ENCODE data around the gene RNF144A.

Gene RNF144A

DNA sequence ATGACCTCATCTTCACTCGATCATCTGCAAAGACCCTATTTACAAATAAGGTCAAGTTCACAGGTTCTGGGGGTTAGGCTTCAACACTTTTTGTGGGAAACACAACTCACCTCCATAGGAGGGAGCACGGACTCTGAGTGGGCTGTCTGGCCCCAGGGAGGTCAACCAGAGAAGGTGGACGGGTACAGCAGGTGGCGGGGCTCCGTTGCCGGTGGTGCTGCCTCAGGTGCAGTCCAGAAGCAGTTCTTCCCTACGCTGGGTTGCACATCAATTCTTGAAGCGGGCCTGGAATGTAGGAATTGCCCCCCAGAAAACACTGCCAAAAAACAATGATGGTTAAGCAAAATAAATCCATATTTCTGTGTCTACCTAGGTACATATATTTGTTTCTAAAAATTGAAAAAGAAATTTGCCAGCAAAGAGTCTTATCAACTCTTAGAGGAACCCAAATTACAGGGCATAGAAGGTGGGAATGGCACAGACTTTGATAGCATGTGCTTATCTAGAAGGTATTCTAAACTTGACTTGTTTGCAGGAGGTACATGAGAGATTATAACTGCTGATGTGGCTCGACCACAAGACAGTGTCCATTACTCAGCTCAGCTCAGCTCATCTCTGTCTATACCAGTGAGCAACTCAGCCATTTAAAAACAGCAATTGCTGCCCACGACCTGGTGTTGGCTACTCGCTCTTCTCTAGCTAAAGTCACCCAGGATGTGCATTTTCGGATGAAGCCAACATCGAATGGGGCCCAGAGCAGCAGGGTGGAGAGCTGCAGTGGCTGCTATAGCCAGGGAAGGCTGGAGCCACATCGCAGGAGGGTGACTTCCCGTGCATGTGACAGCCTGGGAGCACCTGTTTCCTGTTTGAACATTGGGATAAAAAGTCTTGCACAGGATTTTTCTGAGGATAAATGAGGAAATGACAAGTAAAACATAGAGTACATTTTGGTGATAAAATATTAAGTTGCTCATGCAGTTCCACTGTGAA lies 128.7 kb downstream of the RNF144A start:
- TF ChIP-seq, protein P1, sequence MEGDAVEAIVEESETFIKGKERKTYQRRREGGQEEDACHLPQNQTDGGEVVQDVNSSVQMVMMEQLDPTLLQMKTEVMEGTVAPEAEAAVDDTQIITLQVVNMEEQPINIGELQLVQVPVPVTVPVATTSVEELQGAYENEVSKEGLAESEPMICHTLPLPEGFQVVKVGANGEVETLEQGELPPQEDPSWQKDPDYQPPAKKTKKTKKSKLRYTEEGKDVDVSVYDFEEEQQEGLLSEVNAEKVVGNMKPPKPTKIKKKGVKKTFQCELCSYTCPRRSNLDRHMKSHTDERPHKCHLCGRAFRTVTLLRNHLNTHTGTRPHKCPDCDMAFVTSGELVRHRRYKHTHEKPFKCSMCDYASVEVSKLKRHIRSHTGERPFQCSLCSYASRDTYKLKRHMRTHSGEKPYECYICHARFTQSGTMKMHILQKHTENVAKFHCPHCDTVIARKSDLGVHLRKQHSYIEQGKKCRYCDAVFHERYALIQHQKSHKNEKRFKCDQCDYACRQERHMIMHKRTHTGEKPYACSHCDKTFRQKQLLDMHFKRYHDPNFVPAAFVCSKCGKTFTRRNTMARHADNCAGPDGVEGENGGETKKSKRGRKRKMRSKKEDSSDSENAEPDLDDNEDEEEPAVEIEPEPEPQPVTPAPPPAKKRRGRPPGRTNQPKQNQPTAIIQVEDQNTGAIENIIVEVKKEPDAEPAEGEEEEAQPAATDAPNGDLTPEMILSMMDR (IDR thresholded peaks at IDR 0.05; ENCODE audit: low read depth, low read length) = no peak
- no peak for TF ChIP-seq MYC (IDR thresholded peaks at IDR 0.05; ENCODE audit: low read depth, low read length)
- TF ChIP-seq, protein P2, sequence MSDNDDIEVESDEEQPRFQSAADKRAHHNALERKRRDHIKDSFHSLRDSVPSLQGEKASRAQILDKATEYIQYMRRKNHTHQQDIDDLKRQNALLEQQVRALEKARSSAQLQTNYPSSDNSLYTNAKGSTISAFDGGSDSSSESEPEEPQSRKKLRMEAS (IDR thresholded peaks at IDR 0.05; ENCODE audit: low read depth, low read length) = no peak
- no peak for TF ChIP-seq POLR2A (IDR thresholded peaks at IDR 0.05; ENCODE audit: extremely low read depth, insufficient read length)
- DNase-seq (ENCODE audit: low read depth) = peak; percentile 11
- H3K4me3 ChIP-seq (ENCODE audit: low read depth, low read length) = no peak overlapping the region

DNA sequence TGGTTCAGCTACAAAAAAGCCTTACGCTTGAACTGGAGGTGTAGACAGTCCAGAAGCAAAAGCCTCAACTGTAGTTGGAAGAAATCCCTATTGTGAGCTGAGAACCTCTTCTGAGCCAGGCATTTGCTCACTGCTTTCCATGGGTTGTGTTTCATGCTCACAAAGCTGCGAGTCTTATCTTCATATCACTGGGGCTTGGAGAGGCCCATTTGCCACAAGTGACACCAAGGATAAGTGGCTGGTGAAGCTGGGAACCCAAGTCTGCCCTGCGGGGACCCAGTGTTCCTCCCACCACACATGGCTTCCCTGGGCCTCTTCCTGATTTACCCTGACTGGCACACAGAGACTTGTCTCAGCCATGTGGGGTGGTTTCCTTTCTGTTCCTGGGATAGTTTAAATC lies 130.4 kb downstream of the RNF144A start:
- no peak overlapping the region for H3K4me3 ChIP-seq (ENCODE audit: low read depth, low read length)
- TF ChIP-seq MYC (IDR thresholded peaks at IDR 0.05; ENCODE audit: low read depth, low read length) (no peak), POLR2A (IDR thresholded peaks at IDR 0.05; ENCODE audit: extremely low read depth, insufficient read length) (no peak)
- TF ChIP-seq, protein P2 (IDR thresholded peaks at IDR 0.05; ENCODE audit: low read depth, low read length) = no peak
- TF ChIP-seq, protein P1 (IDR thresholded peaks at IDR 0.05; ENCODE audit: low read depth, low read length) = no peak
- no peak for DNase-seq (ENCODE audit: low read depth)

DNA sequence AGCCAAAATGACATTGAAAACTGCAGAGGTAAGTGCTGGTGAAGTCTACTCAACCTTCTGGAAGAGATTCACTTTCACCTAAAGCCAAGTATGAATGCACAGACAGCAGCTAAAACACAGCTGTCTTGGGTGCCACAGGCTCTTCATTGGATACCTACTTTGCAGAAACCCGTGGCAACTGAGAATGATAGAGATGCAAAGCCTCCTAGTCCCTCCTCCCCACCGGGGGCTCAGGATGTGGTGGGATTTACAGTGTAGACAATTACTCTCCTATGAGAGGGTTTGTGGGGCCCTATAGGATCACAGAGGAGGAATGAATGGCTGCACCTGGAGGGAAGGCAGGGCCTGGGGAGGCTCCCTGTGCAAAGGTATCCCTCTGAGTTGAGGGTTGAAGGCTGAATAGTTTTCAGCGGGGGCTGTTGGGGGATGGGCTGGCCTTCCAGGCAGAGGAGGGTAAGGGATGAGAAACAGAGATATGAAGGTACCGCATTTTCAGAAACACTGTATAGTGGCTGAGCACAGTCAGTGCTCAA lies 131.6 kb downstream of the RNF144A start:
- TF ChIP-seq, protein P2 (IDR thresholded peaks at IDR 0.05; ENCODE audit: low read depth, low read length) = no peak
- TF ChIP-seq POLR2A (IDR thresholded peaks at IDR 0.05; ENCODE audit: extremely low read depth, insufficient read length) (no peak), MYC (IDR thresholded peaks at IDR 0.05; ENCODE audit: low read depth, low read length) (no peak)
- TF ChIP-seq, protein P1 (IDR thresholded peaks at IDR 0.05; ENCODE audit: low read depth, low read length) = no peak
- H3K4me3 ChIP-seq (ENCODE audit: low read depth, low read length) = no peak overlapping the region
- DNase-seq (ENCODE audit: low read depth) = no peak

DNA sequence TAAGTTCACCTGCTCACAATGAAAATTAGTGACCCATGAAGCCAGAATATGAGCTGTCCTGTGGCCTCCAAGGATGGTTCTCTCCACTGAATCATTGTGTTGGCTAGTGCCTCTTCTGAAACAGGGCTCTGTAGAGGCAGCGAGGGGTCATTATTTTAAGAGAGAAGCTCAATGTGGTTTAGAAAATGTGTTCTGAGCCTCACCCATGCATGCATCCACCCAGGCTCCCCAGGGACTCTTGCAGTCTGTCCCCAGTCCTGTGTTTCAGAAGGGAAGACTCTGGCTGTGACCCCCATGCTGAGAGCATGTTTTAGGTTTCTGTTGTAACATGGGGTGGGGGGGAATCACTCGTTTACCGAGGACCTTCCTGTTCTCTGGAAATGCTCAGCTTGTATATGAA lies 135.2 kb downstream of the RNF144A start:
- DNase-seq (ENCODE audit: low read depth) = peak; percentile 60
- TF ChIP-seq POLR2A (IDR thresholded peaks at IDR 0.05; ENCODE audit: extremely low read depth, insufficient read length) (no peak), MYC (IDR thresholded peaks at IDR 0.05; ENCODE audit: low read depth, low read length) (no peak)
- TF ChIP-seq, protein P2 (IDR thresholded peaks at IDR 0.05; ENCODE audit: low read depth, low read length) = no peak
- TF ChIP-seq, protein P1 (IDR thresholded peaks at IDR 0.05; ENCODE audit: low read depth, low read length) = no peak
- no peak overlapping the region for H3K4me3 ChIP-seq (ENCODE audit: low read depth, low read length)

DNA sequence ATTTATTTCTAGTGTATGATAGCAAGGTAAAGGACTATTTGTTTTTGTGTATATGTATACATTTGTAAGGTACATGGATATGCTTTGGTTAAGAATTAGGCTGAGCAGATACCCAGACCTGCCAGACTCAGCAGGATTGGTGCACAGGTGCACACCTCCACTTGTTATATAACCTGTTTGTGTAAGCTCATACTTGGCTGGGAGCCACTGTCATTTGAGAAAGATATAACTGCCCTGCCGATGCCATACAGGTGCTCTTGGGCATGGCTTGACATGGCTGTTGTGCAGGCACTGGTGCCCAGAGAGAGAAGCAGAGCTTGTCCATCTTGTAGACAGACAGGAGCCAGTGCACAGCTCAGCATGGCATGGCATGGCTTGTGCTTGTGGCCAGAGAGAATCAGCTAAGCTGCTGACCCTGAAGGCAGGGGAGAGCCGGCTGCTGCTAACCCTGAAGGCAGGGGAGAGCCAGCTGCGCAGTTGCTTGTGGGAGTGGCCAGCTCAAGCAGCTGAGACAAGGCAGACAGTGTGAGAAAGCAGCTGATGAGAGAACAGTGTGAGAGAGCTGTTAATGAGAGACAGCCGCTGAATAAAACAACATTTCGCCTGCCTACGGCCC lies 136.5 kb downstream of the RNF144A start:
- DNase-seq (ENCODE audit: low read depth) = no peak
- TF ChIP-seq POLR2A (IDR thresholded peaks at IDR 0.05; ENCODE audit: extremely low read depth, insufficient read length) = no peak
- no peak for TF ChIP-seq MYC (IDR thresholded peaks at IDR 0.05; ENCODE audit: low read depth, low read length)
- TF ChIP-seq, protein P1 (IDR thresholded peaks at IDR 0.05; ENCODE audit: low read depth, low read length) = no peak
- TF ChIP-seq, protein P2 (IDR thresholded peaks at IDR 0.05; ENCODE audit: low read depth, low read length) = no peak
- H3K4me3 ChIP-seq (ENCODE audit: low read depth, low read length) = no peak overlapping the region

Data from NB4 (cell line).